ENCODE measurements around the gene BARX1.

- TF ChIP-seq CTCF (IDR thresholded peaks at IDR 0.05 in 2 of 3, conservative IDR thresholded peaks at IDR 0.05 in 1 of 3; ENCODE audit: insufficient read depth in 2 of 3, low read depth in 1 of 3, low read length in 3 of 3) (no peak), SUPT5H (IDR thresholded peaks at IDR 0.05) (no peak), PBX2 (CRISPR knock-in tag; IDR thresholded peaks at IDR 0.05; ENCODE audit: low read depth) (no peak), PBX2 (tag; conservative IDR thresholded peaks at IDR 0.05; ENCODE audit: low read depth) (no peak)
Observed at GRCh38 chr9:93946338-93946712, 8.8 kb downstream of the BARX1 start.
